ENCODE measurements around the gene ALDH1A3.

DNA sequence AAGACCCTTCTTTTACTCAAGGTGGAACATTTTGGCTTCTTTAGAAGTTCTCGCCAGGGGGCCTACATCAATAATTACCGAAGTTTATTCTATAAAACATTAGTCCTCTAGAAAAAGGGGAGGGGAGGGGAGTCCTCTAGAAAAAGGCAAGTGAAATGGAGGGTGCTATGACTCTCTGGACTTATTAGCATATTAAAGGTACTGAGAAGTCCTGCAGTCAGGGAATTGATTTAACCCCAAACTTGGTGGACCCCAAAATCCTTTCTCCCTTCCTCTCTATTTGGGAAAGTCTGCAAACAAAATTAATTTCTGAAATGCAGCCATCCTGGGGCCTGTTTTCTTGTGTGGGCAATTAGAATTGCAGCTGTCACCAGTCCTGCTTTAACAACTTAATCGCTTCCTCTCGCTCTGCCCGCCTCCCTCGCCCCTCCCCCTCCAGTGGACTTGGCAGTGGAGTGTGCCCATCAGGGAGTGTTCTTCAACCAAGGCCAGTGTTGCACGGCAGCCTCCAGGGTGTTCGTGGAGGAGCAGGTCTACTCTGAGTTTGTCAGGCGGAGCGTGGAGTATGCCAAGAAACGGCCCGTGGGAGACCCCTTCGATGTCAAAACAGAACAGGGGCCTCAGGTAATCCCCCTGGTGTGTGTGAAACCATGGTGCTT lies 20.6 kb downstream of the ALDH1A3 start:
- TF ChIP-seq, protein P1, sequence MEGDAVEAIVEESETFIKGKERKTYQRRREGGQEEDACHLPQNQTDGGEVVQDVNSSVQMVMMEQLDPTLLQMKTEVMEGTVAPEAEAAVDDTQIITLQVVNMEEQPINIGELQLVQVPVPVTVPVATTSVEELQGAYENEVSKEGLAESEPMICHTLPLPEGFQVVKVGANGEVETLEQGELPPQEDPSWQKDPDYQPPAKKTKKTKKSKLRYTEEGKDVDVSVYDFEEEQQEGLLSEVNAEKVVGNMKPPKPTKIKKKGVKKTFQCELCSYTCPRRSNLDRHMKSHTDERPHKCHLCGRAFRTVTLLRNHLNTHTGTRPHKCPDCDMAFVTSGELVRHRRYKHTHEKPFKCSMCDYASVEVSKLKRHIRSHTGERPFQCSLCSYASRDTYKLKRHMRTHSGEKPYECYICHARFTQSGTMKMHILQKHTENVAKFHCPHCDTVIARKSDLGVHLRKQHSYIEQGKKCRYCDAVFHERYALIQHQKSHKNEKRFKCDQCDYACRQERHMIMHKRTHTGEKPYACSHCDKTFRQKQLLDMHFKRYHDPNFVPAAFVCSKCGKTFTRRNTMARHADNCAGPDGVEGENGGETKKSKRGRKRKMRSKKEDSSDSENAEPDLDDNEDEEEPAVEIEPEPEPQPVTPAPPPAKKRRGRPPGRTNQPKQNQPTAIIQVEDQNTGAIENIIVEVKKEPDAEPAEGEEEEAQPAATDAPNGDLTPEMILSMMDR (IDR thresholded peaks at IDR 0.05; ENCODE audit: low read depth, low read length, missing input control): no peak
- no peak for TF ChIP-seq EGR1 (IDR thresholded peaks at IDR 0.05; ENCODE audit: low read depth in 2 of 2)
